Natural killer cell (primary cell): ENCODE data around the gene DNAJC15. TPM values are rescaled to one million over a fixed set of nuclear protein-coding genes. Genes with fewer than 3 reads are reported as not detected.

Experiments used
- ATAC-seq, 3 donors: fragments of 150-1000 bp in 2 of 3; fragments of 200-7000 bp in 1 of 3; cut with Tn5 transposase; 1 replicate in 1 of 3; 2 replicates in 2 of 3; pipeline ENCODE4 v1.10.0; 2021; ENCODE audit warnings: mild to moderate bottlenecking in 2 of 3, moderate library complexity in 2 of 3
- DNase-seq, 2 donors: peaks; one replicate each; pipeline versions ENCODE4 v3.0.0 to v3.0.0-alpha.2; 2013 to 2021; ENCODE audit warnings: mixed read lengths in 1 of 2
- H3K27ac ChIP-seq: one replicate; pipeline ENCODE4 v1.5.1; 2013; ENCODE audit warnings: mild to moderate bottlenecking, low read length
- H3K27me3 ChIP-seq: one replicate; pipeline ENCODE4 v1.6.1; 2013; ENCODE audit warnings: low read length; ENCODE audit not compliant: control insufficient read depth, insufficient read depth
- H3K36me3 ChIP-seq: one replicate; pipeline ENCODE4 v1.6.1; 2013; ENCODE audit warnings: low read length; ENCODE audit not compliant: control insufficient read depth, insufficient read depth
- H3K4me1 ChIP-seq: one replicate; pipeline ENCODE4 v1.6.1; 2013; ENCODE audit warnings: low read length; ENCODE audit not compliant: control insufficient read depth, insufficient read depth
- H3K4me3 ChIP-seq: one replicate; pipeline ENCODE4 v1.5.1; 2013; ENCODE audit warnings: low read length
- H3K9me3 ChIP-seq: one replicate; pipeline ENCODE4 v1.6.1; 2013; ENCODE audit warnings: low read length; ENCODE audit not compliant: control insufficient read depth, insufficient read depth
- H3K27ac Mint-ChIP-seq, 2 donors: one replicate each; pipeline ENCODE4 v1.8.0; 2022; ENCODE audit warnings: mild to moderate bottlenecking in 2 of 2, mixed read lengths in 2 of 2, moderate library complexity in 1 of 2
- H3K27me3 Mint-ChIP-seq, 2 donors: one replicate each; pipeline ENCODE4 v1.8.0; 2022; ENCODE audit warnings: low read depth in 2 of 2, mixed read lengths in 2 of 2
- H3K36me3 Mint-ChIP-seq: one replicate; pipeline ENCODE4 v1.8.0; 2022; ENCODE audit warnings: mixed read lengths
- H3K4me1 Mint-ChIP-seq, 2 donors: one replicate each; pipeline ENCODE4 v1.8.0; 2022; ENCODE audit warnings: mixed read lengths in 2 of 2
- H3K4me3 Mint-ChIP-seq: one replicate; pipeline ENCODE4 v1.8.0; 2022; ENCODE audit warnings: mild to moderate bottlenecking, moderate library complexity, mixed read lengths
- H3K9me3 Mint-ChIP-seq, 2 donors: one replicate each; pipeline ENCODE4 v1.8.0; 2022; ENCODE audit warnings: mixed read lengths in 2 of 2
- WGBS: methylation state at CpG from one replicate; pipeline ENCODE4 v1.1.7; 2013; ENCODE audit warnings: missing lambda C conversion rate; ENCODE audit not compliant: insufficient coverage; 5-methylcytosine and 5-hydroxymethylcytosine counted together
- intact Hi-C: fragments of 100-400 bp; cut with micrococcal nuclease; formaldehyde crosslinking; loops from one replicate; pipeline ENCODE4 v1.14.2; 2022
- total RNA-seq, 4 donors: library from RNA; stranded (reverse); fragments of 120-200 nt in 1 of 4; gene quantifications; one replicate each; pipeline versions ENCODE4 v1.2.3 to v1.2.4, GENCODE V29; 2013 to 2022
- TF ChIP-seq, protein P1 (sequence below): fragments of 200-600 bp; IDR thresholded peaks from one replicate; pipeline ENCODE4 v1.8.0; 2022; ENCODE audit warnings: antibody characterized with exemption

DNAJC15 gene
- total RNA-seq, 3 donors from 2014 or later (not counting 1 experiment from before 2014, with no cell fraction given) = 7.7 to 10.0 (median 8.3) TPM

DNA sequence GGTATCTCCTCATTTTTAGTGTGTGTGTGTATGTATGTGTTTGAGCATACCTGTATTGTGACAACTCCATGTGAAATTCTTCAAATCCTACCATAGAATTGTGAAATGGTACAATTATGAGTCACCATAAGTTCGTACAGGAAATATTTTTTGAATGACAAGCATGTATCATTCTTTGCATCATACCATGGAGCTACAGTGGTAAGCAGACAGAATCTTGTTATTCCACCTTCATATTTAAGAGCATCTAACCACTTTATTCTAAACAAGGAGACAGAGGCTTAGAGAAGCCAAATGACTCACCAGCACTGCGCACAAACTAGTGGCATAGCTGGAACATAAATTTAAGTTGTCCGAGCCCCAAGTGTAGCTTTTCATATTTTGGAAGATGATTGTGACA lies 26.8 kb upstream of the DNAJC15 start:
- Histone ChIP-seq H3K4me3 (no peak overlapping the region), H3K27me3 (no peaks in the 10 kb centered on the region), H3K9me3 (no peaks in the 10 kb centered on the region), H3K4me1 (peaks cover 9% of the 10 kb centered on the region), H3K36me3 (no peaks in the 10 kb centered on the region), H3K27ac (no peak overlapping the region)
- no peak overlapping the region for H3K4me3 Mint-ChIP-seq
- 83% methylated on average over 3 of the region's 3 CpGs for WGBS
- H3K36me3 Mint-ChIP-seq = no peaks in the 10 kb centered on the region
- TF ChIP-seq, protein P1, sequence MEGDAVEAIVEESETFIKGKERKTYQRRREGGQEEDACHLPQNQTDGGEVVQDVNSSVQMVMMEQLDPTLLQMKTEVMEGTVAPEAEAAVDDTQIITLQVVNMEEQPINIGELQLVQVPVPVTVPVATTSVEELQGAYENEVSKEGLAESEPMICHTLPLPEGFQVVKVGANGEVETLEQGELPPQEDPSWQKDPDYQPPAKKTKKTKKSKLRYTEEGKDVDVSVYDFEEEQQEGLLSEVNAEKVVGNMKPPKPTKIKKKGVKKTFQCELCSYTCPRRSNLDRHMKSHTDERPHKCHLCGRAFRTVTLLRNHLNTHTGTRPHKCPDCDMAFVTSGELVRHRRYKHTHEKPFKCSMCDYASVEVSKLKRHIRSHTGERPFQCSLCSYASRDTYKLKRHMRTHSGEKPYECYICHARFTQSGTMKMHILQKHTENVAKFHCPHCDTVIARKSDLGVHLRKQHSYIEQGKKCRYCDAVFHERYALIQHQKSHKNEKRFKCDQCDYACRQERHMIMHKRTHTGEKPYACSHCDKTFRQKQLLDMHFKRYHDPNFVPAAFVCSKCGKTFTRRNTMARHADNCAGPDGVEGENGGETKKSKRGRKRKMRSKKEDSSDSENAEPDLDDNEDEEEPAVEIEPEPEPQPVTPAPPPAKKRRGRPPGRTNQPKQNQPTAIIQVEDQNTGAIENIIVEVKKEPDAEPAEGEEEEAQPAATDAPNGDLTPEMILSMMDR = no peak
- peaks cover 15 to 16% of the 10 kb centered on the region in 2 donors for H3K4me1 Mint-ChIP-seq
- ATAC-seq (no peak), DNase-seq (no peak)
- H3K9me3 Mint-ChIP-seq = no peaks in the 10 kb centered on the region
- no peak overlapping the region for H3K27ac Mint-ChIP-seq
- intact Hi-C loops = loop anchor here (10.0 kb wide), 1 partner anchor 1578 kb away; the partner anchor contains the start of gene TSC22D1
- H3K27me3 Mint-ChIP-seq = no peaks in the 10 kb centered on the region

DNA sequence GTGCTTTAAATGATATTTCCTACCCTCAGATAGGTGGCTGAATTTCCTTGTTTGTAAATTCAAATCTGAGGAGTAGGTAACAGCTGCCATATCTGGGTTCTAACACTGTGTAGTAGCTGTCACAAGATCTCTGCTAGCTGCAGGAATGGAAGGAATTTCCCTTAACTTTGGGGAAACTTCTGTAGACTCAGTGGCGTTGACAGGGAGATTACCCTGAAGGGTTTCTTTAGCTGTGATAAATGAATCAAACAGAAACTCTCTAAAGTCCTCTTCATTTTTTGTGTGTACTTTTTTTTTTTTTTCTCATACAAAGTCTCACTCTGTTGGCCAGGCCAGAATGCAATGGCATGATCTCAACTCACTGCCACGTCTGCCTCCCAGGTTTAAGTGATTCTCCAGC lies 26.0 kb upstream of the DNAJC15 start:
- H3K4me1 Mint-ChIP-seq = peaks cover 8 to 10% of the 10 kb centered on the region in 2 donors
- no peak overlapping the region for H3K4me3 ChIP-seq
- ATAC-seq (no peak), DNase-seq (no peak)
- H3K9me3 Mint-ChIP-seq = no peaks in the 10 kb centered on the region
- no peaks in the 10 kb centered on the region for H3K27me3 Mint-ChIP-seq
- TF ChIP-seq, protein P1 = no peak
- H3K4me1 ChIP-seq = peaks cover 6% of the 10 kb centered on the region
- H3K4me3 Mint-ChIP-seq = no peak overlapping the region
- H3K27me3 ChIP-seq = no peaks in the 10 kb centered on the region
- intact Hi-C loops = loop anchor here (10.0 kb wide), 1 partner anchor 1577 kb away; the partner anchor contains the start of gene TSC22D1
- no peaks in the 10 kb centered on the region for H3K36me3 ChIP-seq
- 85% methylated on average over 2 of the region's 2 CpGs for WGBS
- no peaks in the 10 kb centered on the region for H3K36me3 Mint-ChIP-seq
- no peak overlapping the region for H3K27ac ChIP-seq
- H3K27ac Mint-ChIP-seq = no peak overlapping the region
- no peaks in the 10 kb centered on the region for H3K9me3 ChIP-seq

DNA sequence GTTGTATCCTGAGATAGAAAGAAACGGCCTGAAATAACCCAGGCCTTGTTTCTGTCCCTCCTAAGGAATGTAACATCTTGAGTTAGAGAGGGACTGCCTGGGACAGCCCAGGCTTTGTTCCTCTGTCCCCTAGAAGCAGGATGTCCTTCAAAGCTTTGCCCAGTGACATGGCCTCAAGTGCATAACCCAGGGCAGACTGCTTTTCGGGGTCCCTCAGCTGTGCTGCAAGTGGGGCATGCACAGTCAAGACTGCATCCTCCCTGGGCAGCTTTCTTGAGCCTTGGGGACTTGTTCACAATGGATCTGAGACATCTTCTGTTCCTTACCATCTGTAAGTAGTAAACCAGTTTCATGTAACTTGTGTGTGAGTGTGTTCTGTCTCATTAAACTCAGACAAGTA lies 23.9 kb upstream of the DNAJC15 start:
- Mint-ChIP-seq H3K27me3 (no peaks in the 10 kb centered on the region), H3K36me3 (no peaks in the 10 kb centered on the region), H3K4me1 (no peaks in the 10 kb centered on the region), H3K27ac (no peak overlapping the region), H3K9me3 (no peaks in the 10 kb centered on the region), H3K4me3 (no peak overlapping the region)
- H3K4me3 ChIP-seq = no peak overlapping the region
- no peaks in the 10 kb centered on the region for H3K9me3 ChIP-seq
- no peak for DNase-seq
- H3K36me3 ChIP-seq = no peaks in the 10 kb centered on the region
- no peaks in the 10 kb centered on the region for H3K27me3 ChIP-seq
- WGBS = 94% methylated on average over 2 of the region's 2 CpGs
- no peak overlapping the region for H3K27ac ChIP-seq
- TF ChIP-seq, protein P1 = no peak
- no peaks in the 10 kb centered on the region for H3K4me1 ChIP-seq
- intact Hi-C loops = loop anchor here (10.0 kb wide), 1 partner anchor 1575 kb away; the partner anchor contains the start of gene TSC22D1
- ATAC-seq = no peak

DNA sequence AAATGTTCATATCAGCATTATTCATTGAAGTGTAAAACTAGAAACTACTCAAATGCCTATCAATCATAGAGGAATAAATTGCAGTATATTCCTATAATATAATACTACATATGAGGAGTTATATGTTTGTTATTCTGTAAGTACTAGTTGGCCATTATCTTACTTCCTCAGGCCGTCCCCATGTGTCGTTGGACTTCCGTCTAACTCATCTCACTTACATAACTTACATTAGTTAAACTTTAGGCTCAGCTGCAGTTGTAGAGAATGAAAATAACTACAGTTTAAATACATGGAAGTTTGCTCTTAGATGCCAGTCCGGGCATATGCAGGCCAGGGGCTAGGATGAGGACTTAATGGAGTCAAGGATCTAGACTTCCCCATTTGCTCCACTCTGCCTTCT lies 22.7 kb upstream of the DNAJC15 start:
- H3K36me3 ChIP-seq = no peaks in the 10 kb centered on the region
- DNase-seq (no peak), ATAC-seq (no peak)
- Mint-ChIP-seq H3K27ac (no peak overlapping the region), H3K4me1 (no peaks in the 10 kb centered on the region), H3K9me3 (no peaks in the 10 kb centered on the region), H3K4me3 (no peak overlapping the region), H3K36me3 (no peaks in the 10 kb centered on the region), H3K27me3 (no peaks in the 10 kb centered on the region)
- TF ChIP-seq, protein P1 = no peak
- no peaks in the 10 kb centered on the region for H3K27me3 ChIP-seq
- no CpG with 5 or more reads among the region's 4 CpGs for WGBS
- H3K4me1 ChIP-seq = no peaks in the 10 kb centered on the region
- H3K27ac ChIP-seq = no peak overlapping the region
- intact Hi-C loops = no loop called here
- H3K9me3 ChIP-seq = no peaks in the 10 kb centered on the region
- no peak overlapping the region for H3K4me3 ChIP-seq
